Measurements from ENCODE around the gene SUPT3H. TPM values are rescaled to one million over a fixed set of nuclear protein-coding genes. Genes with fewer than 3 reads are reported as not detected.

SUPT3H gene
- total and polyA plus RNA-seq, 4 donors: 0.85 to 4.8 (median 2.4) TPM

DNA sequence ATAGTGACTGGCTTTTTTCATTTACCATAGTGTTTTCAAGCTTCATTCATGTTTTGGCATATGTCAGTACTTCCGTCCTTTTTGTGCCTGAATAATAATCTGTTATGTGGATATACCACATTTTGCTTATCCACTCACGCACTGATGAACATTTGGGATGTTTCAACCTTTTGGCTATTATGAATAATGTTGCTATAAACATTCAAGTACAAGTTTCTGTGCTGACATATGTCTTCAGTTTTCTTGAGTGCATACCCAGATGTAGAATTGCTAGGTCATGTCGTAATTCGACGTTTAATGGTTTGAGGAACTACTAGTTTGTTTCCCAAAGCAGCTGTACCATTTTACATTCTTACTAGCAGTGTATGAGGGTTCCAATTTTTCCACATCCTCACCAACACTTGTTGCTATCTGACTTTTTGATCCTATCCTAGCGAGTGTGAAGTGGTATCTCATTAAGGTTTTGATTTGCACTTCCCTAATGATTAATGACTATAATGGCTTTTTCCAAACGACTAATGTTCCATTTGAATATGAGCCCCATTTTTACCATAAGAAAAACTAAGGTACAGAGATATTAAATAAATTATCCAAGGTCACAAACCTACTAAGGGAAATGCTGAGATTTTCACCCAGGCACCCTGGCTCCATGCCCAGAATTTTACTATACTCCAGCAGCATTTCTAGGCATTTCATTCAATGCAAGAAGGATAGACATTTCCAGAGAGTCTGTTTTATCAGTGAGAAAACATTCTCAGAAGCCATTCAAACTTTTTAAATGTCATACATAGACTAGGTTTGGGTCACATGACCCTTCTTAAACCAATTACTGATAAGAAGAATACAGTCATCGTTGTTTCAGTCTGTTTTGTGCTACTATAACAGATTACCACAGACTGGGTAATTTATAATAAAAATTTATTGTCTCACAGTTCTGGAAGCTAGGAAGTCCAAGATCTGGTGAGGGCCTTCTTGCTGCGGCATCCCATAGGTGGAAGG lies 120.7 kb downstream of the SUPT3H start:
- Histone ChIP-seq H3K9me3 (ENCODE audit: control insufficient read depth in 4 of 4, low read length in 3 of 4) (no peaks in the 10 kb centered on the region), H3K4me1 (ENCODE audit: control insufficient read depth in 4 of 4, insufficient read depth in 4 of 4, low read length in 3 of 4) (peaks cover 5 to 14% (median 5%) of the 10 kb centered on the region in 4 donors), H3K36me3 (ENCODE audit: control insufficient read depth in 4 of 4, insufficient read depth in 3 of 4, low read depth in 1 of 4, low read length in 3 of 4) (no peaks in the 10 kb centered on the region), H3K9ac (ENCODE audit: low read depth in 1 of 2, low read length in 2 of 2) (no peak overlapping the region), H3K27ac (ENCODE audit: low read depth in 1 of 2, low read length in 2 of 2) (no peak overlapping the region), H3K4me3 (ENCODE audit: low read depth in 1 of 3, low read length in 3 of 3) (no peak overlapping the region), H3K27me3 (ENCODE audit: control insufficient read depth in 4 of 4, insufficient read depth in 4 of 4, low read length in 3 of 4) (no peaks in the 10 kb centered on the region)
- 91% methylated on average over 9 of the region's 9 CpGs for WGBS
- DNase-seq (ENCODE audit: low spot score): no peak
- TF ChIP-seq, protein P1, sequence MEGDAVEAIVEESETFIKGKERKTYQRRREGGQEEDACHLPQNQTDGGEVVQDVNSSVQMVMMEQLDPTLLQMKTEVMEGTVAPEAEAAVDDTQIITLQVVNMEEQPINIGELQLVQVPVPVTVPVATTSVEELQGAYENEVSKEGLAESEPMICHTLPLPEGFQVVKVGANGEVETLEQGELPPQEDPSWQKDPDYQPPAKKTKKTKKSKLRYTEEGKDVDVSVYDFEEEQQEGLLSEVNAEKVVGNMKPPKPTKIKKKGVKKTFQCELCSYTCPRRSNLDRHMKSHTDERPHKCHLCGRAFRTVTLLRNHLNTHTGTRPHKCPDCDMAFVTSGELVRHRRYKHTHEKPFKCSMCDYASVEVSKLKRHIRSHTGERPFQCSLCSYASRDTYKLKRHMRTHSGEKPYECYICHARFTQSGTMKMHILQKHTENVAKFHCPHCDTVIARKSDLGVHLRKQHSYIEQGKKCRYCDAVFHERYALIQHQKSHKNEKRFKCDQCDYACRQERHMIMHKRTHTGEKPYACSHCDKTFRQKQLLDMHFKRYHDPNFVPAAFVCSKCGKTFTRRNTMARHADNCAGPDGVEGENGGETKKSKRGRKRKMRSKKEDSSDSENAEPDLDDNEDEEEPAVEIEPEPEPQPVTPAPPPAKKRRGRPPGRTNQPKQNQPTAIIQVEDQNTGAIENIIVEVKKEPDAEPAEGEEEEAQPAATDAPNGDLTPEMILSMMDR (IDR thresholded peaks at IDR 0.05; ENCODE audit: low read depth, low read length, missing input control): no peak
- no peak for TF ChIP-seq ATF3 (IDR thresholded peaks at IDR 0.05)
- TF ChIP-seq SP1 (IDR thresholded peaks at IDR 0.05): no peak
- no peak for TF ChIP-seq HNF4G (IDR thresholded peaks at IDR 0.05)
- no peak for TF ChIP-seq EGR1 (IDR thresholded peaks at IDR 0.05; ENCODE audit: low read depth in 2 of 2)
- TF ChIP-seq RXRA (IDR thresholded peaks at IDR 0.05): no peak
- no peak for TF ChIP-seq JUND (IDR thresholded peaks at IDR 0.05)
- no peak for TF ChIP-seq TAF1 (conservative IDR thresholded peaks at IDR 0.05)
- no peak for TF ChIP-seq HNF4A (conservative IDR thresholded peaks at IDR 0.05)
- no peak for TF ChIP-seq MAX (IDR thresholded peaks at IDR 0.05)

DNA sequence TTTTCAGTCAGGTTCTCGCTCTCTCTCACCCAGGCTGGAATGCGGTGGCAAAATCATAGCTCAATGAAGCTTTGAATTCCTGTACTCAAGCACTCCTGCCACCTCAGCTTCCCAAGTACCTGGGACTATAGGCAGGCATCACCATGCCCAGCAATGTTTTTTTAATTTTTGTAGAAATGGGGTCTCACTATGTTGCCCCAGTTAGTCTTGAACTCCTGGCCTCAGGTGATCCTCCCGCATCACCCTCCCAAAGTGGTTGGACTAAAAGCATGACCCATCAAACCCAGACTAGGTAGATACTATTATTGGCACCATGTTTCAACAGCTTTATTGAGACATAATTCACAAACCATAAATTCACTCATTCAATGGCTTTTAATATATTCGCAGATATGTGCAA lies 122.3 kb downstream of the SUPT3H start:
- H3K4me1 ChIP-seq (ENCODE audit: control insufficient read depth in 4 of 4, insufficient read depth in 4 of 4, low read length in 3 of 4): peaks cover 5 to 14% (median 5%) of the 10 kb centered on the region in 4 donors
- H3K9me3 ChIP-seq (ENCODE audit: control insufficient read depth in 4 of 4, low read length in 3 of 4): no peaks in the 10 kb centered on the region
- TF ChIP-seq JUND (IDR thresholded peaks at IDR 0.05) (no peak), ZBTB33 (IDR thresholded peaks at IDR 0.05) (no peak), SP1 (IDR thresholded peaks at IDR 0.05) (no peak), MAX (IDR thresholded peaks at IDR 0.05) (no peak), NR2F2 (IDR thresholded peaks at IDR 0.05) (no peak), YY1 (IDR thresholded peaks at IDR 0.05) (no peak), EGR1 (IDR thresholded peaks at IDR 0.05; ENCODE audit: low read depth in 2 of 2) (no peak), HNF4A (conservative IDR thresholded peaks at IDR 0.05) (no peak), GABPA (IDR thresholded peaks at IDR 0.05 in 1 of 2, conservative IDR thresholded peaks at IDR 0.05 in 1 of 2) (no peak), HNF4G (IDR thresholded peaks at IDR 0.05) (no peak)
- H3K27me3 ChIP-seq (ENCODE audit: control insufficient read depth in 4 of 4, insufficient read depth in 4 of 4, low read length in 3 of 4): no peaks in the 10 kb centered on the region
- WGBS: 98% methylated on average over 4 of the region's 4 CpGs
- DNase-seq (ENCODE audit: low spot score): no peak
- no peaks in the 10 kb centered on the region for H3K36me3 ChIP-seq (ENCODE audit: control insufficient read depth in 4 of 4, insufficient read depth in 3 of 4, low read depth in 1 of 4, low read length in 3 of 4)
- H3K4me3 ChIP-seq (ENCODE audit: low read depth in 1 of 3, low read length in 3 of 3): no peak overlapping the region
- no peak overlapping the region for H3K27ac ChIP-seq (ENCODE audit: low read depth in 1 of 2, low read length in 2 of 2)
- H3K9ac ChIP-seq (ENCODE audit: low read depth in 1 of 2, low read length in 2 of 2): no peak overlapping the region
